HEK293 (cell line): ENCODE measurements around the gene NAIF1.

ENCODE experiments used
- CTCF ChIA-PET: fragments of 350-600 bp; formaldehyde crosslinking; extraction: SDS; loops from one replicate; lab custom pipeline; 2021; ENCODE audit warnings: antibody characterized with exemption; lab: Yijun Ruan, JAX
- POLR2A ChIA-PET: fragments of 300-600 bp; formaldehyde crosslinking; extraction: SDS; loops from one replicate; lab custom pipeline; 2020; ENCODE audit warnings: antibody characterized with exemption, inconsistent platforms; lab: Yijun Ruan, JAX
- H3K27ac ChIP-seq: fragments of 200-500 bp; sonication (Bioruptor generic); 2 replicates; pipeline ENCODE4 v1.5.1; 2014; ENCODE audit warnings: low read depth, low read length, control low read depth, inconsistent platforms; ENCODE audit errors: extremely low read depth
- H3K36me3 ChIP-seq, 2 experiments: fragments of 200-500 bp in 1 of 2; sonication (Bioruptor generic) in 1 of 2; 1 replicate in 1 of 2; 2 replicates in 1 of 2; pipeline ENCODE4 v1.5.1; 2014 to 2017; ENCODE audit warnings: inconsistent platforms in 2 of 2, low read length in 2 of 2; ENCODE audit not compliant: control insufficient read depth in 2 of 2, insufficient read depth in 1 of 2
- H3K4me1 ChIP-seq: fragments of 200-500 bp; sonication (Bioruptor generic); 2 replicates; pipeline ENCODE4 v1.5.1; 2014; ENCODE audit warnings: mild to moderate bottlenecking, low read length, inconsistent platforms; ENCODE audit not compliant: control insufficient read depth, insufficient read depth
- H3K4me3 ChIP-seq: 2 replicates; pipeline ENCODE4 v1.5.1; 2011; ENCODE audit warnings: low read depth, mild to moderate bottlenecking, control low read depth, low read length, moderate library complexity
- H3K9me3 ChIP-seq: fragments of 200-500 bp; sonication (Bioruptor generic); 2 replicates; pipeline ENCODE4 v1.5.1; 2014; ENCODE audit warnings: low read depth, low read length, inconsistent platforms; ENCODE audit not compliant: control insufficient read depth, insufficient read depth
- EGR2 ChIP-seq: fragments of 450-650 bp; formaldehyde crosslinking; IDR thresholded peaks from 2 replicates; pipeline ENCODE4 v1.5.1; 2016; ENCODE audit warnings: low read depth, missing biosample characterization, missing genetic modification characterization
- GLI4 ChIP-seq: fragments of 450-650 bp; formaldehyde crosslinking; IDR thresholded peaks from 2 replicates; pipeline ENCODE4 v1.5.1; 2016; ENCODE audit warnings: missing biosample characterization, missing genetic modification characterization
- HOXA7 ChIP-seq: sonication (generic); formaldehyde crosslinking; IDR thresholded peaks from 2 replicates; pipeline ENCODE4 v1.8.1; 2022; ENCODE audit warnings: missing genetic modification reagents, borderline replicate concordance
- KLF7 ChIP-seq: fragments of 450-650 bp; formaldehyde crosslinking; IDR thresholded peaks from 2 replicates; pipeline ENCODE4 v1.5.1; 2016; ENCODE audit warnings: missing biosample characterization, missing genetic modification characterization, borderline replicate concordance
- ZNF133 ChIP-seq: fragments of 450-650 bp; formaldehyde crosslinking; IDR thresholded peaks from 2 replicates; pipeline ENCODE4 v1.5.1; 2016; ENCODE audit warnings: missing biosample characterization, missing genetic modification characterization
- ZNF2 ChIP-seq: fragments of 450-650 bp; formaldehyde crosslinking; IDR thresholded peaks from 2 replicates; pipeline ENCODE4 v1.5.1; 2016; ENCODE audit warnings: missing biosample characterization, missing genetic modification characterization
- ZNF214 ChIP-seq: fragments of 450-650 bp; formaldehyde crosslinking; IDR thresholded peaks from 2 replicates; pipeline ENCODE4 v1.5.1; 2017; ENCODE audit warnings: missing biosample characterization, mild to moderate bottlenecking, missing genetic modification characterization, borderline replicate concordance
- ZNF239 ChIP-seq: fragments of 450-650 bp; formaldehyde crosslinking; IDR thresholded peaks from 2 replicates; pipeline ENCODE4 v1.5.1; 2016; ENCODE audit warnings: missing biosample characterization, missing genetic modification characterization
- ZNF354C ChIP-seq: fragments of 450-650 bp; formaldehyde crosslinking; IDR thresholded peaks from 2 replicates; pipeline ENCODE4 v1.5.1; 2016; ENCODE audit warnings: missing biosample characterization, missing genetic modification characterization, low read depth, borderline replicate concordance
- ZNF544 ChIP-seq: fragments of 450-650 bp; formaldehyde crosslinking; IDR thresholded peaks from 2 replicates; pipeline ENCODE4 v1.5.0; 2017; ENCODE audit warnings: missing biosample characterization, missing genetic modification characterization
- ZSCAN30 ChIP-seq: fragments of 450-650 bp; IDR thresholded peaks from 2 replicates; pipeline ENCODE4 v1.5.1; 2018; ENCODE audit warnings: missing biosample characterization, mild to moderate bottlenecking, missing genetic modification characterization, moderate library complexity
- TF ChIP-seq, protein P1 (sequence below): sonication (generic); formaldehyde crosslinking; IDR thresholded peaks from 2 replicates; pipeline ENCODE4 v1.8.1; 2022; ENCODE audit warnings: mild to moderate bottlenecking, moderate library complexity, missing genetic modification reagents
- TF ChIP-seq, protein P2 (sequence below): IDR thresholded peaks from 2 replicates; pipeline ENCODE4 v1.6.1; 2011; ENCODE audit warnings: mild to moderate bottlenecking, low read depth, low read length, borderline replicate concordance
- TF ChIP-seq, protein P3 (sequence below): fragments of 450-650 bp; formaldehyde crosslinking; IDR thresholded peaks from 2 replicates; pipeline ENCODE4 v1.5.1; 2016; ENCODE audit warnings: missing biosample characterization, missing genetic modification characterization
- TF ChIP-seq, protein P4 (sequence below): fragments of 450-650 bp; formaldehyde crosslinking; IDR thresholded peaks from 2 replicates; pipeline ENCODE4 v1.5.1; 2016; ENCODE audit warnings: missing biosample characterization, missing genetic modification characterization
- TF ChIP-seq, protein P5 (sequence below): fragments of 450-650 bp; formaldehyde crosslinking; IDR thresholded peaks from 2 replicates; pipeline ENCODE4 v1.5.1; 2016; ENCODE audit warnings: missing biosample characterization, missing genetic modification characterization
- TF ChIP-seq, protein P6 (sequence below): fragments of 450-650 bp; formaldehyde crosslinking; IDR thresholded peaks from 2 replicates; pipeline ENCODE4 v1.5.1; 2017; ENCODE audit warnings: missing biosample characterization, mild to moderate bottlenecking, missing genetic modification characterization, moderate library complexity

The NAIF1 gene

DNA sequence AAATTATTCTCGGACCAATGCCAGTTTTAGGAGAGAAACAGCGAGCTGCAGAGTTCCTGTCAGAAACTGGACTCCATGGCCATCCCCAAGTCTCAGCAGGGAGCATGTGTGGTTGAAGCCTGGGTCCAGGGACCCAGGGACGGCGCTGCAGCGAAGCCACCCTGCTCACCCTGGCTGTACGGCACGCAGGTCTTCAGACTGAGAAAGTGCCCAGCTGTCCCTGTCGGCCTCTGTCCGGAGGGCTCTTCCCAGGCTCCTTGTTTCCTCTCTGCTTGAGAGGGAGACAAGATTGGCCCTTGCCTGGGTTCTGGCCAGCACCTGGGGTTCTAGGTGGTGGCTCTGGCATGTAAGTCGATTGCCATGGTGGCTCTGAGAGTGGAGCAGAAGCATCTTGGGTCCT, 33.5 kb upstream of the NAIF1 start:
- H3K36me3 ChIP-seq: peaks cover 0 to 44% of the 10 kb centered on the region in 2 experiments; a peak in 2 of 3 replicates
- H3K27ac ChIP-seq: no peak overlapping the region
- TF ChIP-seq HOXA7 (CRISPR knock-in tag) (no peak), GLI4 (tag by site-specific recombination) (no peak), ZNF2 (tag by site-specific recombination) (no peak), ZNF214 (tag by site-specific recombination) (no peak), EGR2 (tag by site-specific recombination) (no peak), ZNF544 (tag by site-specific recombination) (no peak), ZSCAN30 (tag by site-specific recombination) (no peak), KLF7 (no peak), ZNF239 (no peak), ZNF133 (tag by site-specific recombination) (no peak), ZNF354C (no peak)
- TF ChIP-seq, protein P1, sequence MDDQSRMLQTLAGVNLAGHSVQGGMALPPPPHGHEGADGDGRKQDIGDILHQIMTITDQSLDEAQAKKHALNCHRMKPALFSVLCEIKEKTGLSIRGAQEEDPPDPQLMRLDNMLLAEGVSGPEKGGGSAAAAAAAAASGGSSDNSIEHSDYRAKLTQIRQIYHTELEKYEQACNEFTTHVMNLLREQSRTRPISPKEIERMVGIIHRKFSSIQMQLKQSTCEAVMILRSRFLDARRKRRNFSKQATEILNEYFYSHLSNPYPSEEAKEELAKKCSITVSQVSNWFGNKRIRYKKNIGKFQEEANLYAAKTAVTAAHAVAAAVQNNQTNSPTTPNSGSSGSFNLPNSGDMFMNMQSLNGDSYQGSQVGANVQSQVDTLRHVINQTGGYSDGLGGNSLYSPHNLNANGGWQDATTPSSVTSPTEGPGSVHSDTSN: no peak
- TF ChIP-seq, protein P2, sequence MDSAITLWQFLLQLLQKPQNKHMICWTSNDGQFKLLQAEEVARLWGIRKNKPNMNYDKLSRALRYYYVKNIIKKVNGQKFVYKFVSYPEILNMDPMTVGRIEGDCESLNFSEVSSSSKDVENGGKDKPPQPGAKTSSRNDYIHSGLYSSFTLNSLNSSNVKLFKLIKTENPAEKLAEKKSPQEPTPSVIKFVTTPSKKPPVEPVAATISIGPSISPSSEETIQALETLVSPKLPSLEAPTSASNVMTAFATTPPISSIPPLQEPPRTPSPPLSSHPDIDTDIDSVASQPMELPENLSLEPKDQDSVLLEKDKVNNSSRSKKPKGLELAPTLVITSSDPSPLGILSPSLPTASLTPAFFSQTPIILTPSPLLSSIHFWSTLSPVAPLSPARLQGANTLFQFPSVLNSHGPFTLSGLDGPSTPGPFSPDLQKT: no peak
- TF ChIP-seq, protein P3, sequence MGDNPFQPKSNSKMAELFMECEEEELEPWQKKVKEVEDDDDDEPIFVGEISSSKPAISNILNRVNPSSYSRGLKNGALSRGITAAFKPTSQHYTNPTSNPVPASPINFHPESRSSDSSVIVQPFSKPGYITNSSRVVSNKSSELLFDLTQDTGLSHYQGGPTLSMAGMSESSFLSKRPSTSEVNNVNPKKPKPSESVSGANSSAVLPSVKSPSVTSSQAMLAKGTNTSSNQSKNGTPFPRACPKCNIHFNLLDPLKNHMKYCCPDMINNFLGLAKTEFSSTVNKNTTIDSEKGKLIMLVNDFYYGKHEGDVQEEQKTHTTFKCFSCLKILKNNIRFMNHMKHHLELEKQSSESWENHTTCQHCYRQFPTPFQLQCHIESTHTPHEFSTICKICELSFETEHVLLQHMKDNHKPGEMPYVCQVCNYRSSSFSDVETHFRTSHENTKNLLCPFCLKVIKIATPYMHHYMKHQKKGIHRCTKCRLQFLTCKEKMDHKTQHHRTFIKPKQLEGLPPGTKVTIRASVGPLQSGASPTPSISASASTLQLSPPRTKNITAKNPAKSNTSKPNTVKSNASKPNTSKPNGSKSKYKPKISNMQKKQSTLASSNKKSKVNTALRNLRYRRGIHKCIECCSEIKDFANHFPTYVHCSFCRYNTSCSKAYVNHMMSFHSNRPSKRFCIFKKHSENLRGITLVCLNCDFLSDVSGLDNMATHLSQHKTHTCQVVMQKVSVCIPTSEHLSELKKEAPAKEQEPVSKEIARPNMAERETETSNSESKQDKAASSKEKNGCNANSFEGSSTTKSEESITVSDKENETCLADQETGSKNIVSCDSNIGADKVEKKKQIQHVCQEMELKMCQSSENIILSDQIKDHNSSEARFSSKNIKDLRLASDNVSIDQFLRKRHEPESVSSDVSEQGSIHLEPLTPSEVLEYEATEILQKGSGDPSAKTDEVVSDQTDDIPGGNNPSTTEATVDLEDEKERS (tag by site-specific recombination): no peak
- TF ChIP-seq, protein P4, sequence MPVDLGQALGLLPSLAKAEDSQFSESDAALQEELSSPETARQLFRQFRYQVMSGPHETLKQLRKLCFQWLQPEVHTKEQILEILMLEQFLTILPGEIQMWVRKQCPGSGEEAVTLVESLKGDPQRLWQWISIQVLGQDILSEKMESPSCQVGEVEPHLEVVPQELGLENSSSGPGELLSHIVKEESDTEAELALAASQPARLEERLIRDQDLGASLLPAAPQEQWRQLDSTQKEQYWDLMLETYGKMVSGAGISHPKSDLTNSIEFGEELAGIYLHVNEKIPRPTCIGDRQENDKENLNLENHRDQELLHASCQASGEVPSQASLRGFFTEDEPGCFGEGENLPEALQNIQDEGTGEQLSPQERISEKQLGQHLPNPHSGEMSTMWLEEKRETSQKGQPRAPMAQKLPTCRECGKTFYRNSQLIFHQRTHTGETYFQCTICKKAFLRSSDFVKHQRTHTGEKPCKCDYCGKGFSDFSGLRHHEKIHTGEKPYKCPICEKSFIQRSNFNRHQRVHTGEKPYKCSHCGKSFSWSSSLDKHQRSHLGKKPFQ: no peak
- TF ChIP-seq, protein P5, sequence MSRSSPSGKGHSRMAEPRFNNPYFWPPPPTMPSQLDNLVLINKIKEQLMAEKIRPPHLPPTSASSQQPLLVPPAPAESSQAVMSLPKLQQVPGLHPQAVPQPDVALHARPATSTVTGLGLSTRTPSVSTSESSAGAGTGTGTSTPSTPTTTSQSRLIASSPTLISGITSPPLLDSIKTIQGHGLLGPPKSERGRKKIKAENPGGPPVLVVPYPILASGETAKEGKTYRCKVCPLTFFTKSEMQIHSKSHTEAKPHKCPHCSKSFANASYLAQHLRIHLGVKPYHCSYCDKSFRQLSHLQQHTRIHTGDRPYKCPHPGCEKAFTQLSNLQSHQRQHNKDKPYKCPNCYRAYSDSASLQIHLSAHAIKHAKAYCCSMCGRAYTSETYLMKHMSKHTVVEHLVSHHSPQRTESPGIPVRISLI (tag by site-specific recombination): no peak
- TF ChIP-seq, protein P6, sequence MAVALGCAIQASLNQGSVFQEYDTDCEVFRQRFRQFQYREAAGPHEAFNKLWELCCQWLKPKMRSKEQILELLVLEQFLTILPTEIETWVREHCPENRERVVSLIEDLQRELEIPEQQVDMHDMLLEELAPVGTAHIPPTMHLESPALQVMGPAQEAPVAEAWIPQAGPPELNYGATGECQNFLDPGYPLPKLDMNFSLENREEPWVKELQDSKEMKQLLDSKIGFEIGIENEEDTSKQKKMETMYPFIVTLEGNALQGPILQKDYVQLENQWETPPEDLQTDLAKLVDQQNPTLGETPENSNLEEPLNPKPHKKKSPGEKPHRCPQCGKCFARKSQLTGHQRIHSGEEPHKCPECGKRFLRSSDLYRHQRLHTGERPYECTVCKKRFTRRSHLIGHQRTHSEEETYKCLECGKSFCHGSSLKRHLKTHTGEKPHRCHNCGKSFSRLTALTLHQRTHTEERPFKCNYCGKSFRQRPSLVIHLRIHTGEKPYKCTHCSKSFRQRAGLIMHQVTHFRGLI: no peak
- TF ChIP-seq, all 188 proteins: peak for 0
- CTCF ChIA-PET: interaction anchor here (1.9 to 5.0 kb wide), 4 partner anchors 15 to 157 kb away, joined by 7 to 42 read pairs (median 14); no protein-coding TSS in a partner anchor
- POLR2A ChIA-PET: interaction anchor here (0.8 to 2.6 kb wide), 2 partner anchors 28 to 33 kb away, joined by 3 to 8 read pairs; partner anchors contain the start of genes NAIF1 and SLC25A25
- Histone ChIP-seq H3K4me1 (0 out of 2 replicates have a peak, but pooled peaks cover 4% of the 10 kb centered on the region), H3K9me3 (no peaks in the 10 kb centered on the region), H3K4me3 (no peak overlapping the region)
